ENCODE data around the gene CHRNA1. TPM values are rescaled to one million over a fixed set of nuclear protein-coding genes. Genes with fewer than 3 reads are reported as not detected.

The CHRNA1 gene
- total RNA-seq, 1 donor from 2014 or later: 3.7 TPM

GRCh38 chr2:174753038-174753633 is 11.1 kb downstream of the CHRNA1 start:
- Mint-ChIP-seq H3K36me3 (ENCODE audit: low read depth, unreplicated experiment) (no peaks in the 10 kb centered on the region), H3K27me3 (ENCODE audit: low read depth, unreplicated experiment) (peaks cover 2% of the 10 kb centered on the region), H3K27ac (ENCODE audit: unreplicated experiment) (no peak overlapping the region), H3K4me1 (ENCODE audit: low read depth, unreplicated experiment) (peaks cover 2% of the 10 kb centered on the region), H3K4me3 (ENCODE audit: unreplicated experiment) (no peak overlapping the region), H3K9me3 (ENCODE audit: unreplicated experiment) (no peaks in the 10 kb centered on the region)
- no peak overlapping the region for H2AFZ ChIP-seq (ENCODE audit: low read depth, low read length)
- DNase-seq (ENCODE audit: low read depth) (no peak), FAIRE-seq (no peak)
- TF ChIP-seq CTCF (IDR thresholded peaks at IDR 0.05; ENCODE audit: insufficient read depth, low read depth, low read length) (no peak), EZH2 (IDR thresholded peaks at IDR 0.05; ENCODE audit: insufficient read depth, low read length) (no peak)
- no peaks in the 10 kb centered on the region for H3K27me3 ChIP-seq (ENCODE audit: insufficient read depth, low read length)
- no peaks in the 10 kb centered on the region for H3K79me2 ChIP-seq (ENCODE audit: insufficient read depth, low read length)
- no peaks in the 10 kb centered on the region for H4K20me1 ChIP-seq (ENCODE audit: insufficient read depth, low read length)
- H3K9ac ChIP-seq (ENCODE audit: low read length): no peak overlapping the region
- no peak overlapping the region for H3K4me3 ChIP-seq (ENCODE audit: insufficient read depth, low read depth, low read length)
- H3K4me1 ChIP-seq (ENCODE audit: insufficient read depth, low read length): no peaks in the 10 kb centered on the region
- no peaks in the 10 kb centered on the region for H3K36me3 ChIP-seq (ENCODE audit: insufficient read depth, low read length)
- no peak overlapping the region for H3K27ac ChIP-seq (ENCODE audit: low read depth, low read length)
- no peaks in the 10 kb centered on the region for H3K9me3 ChIP-seq (ENCODE audit: insufficient read depth, low read depth, low read length)
- no peak overlapping the region for H3K4me2 ChIP-seq (ENCODE audit: low read length)

- no peaks in the 10 kb centered on the region for H4K20me1 ChIP-seq (ENCODE audit: insufficient read depth, low read length)
- Mint-ChIP-seq H3K36me3 (ENCODE audit: low read depth, unreplicated experiment) (no peaks in the 10 kb centered on the region), H3K27ac (ENCODE audit: unreplicated experiment) (no peak overlapping the region), H3K9me3 (ENCODE audit: unreplicated experiment) (no peaks in the 10 kb centered on the region), H3K4me3 (ENCODE audit: unreplicated experiment) (no peak overlapping the region), H3K4me1 (ENCODE audit: low read depth, unreplicated experiment) (peaks cover 2% of the 10 kb centered on the region), H3K27me3 (ENCODE audit: low read depth, unreplicated experiment) (peaks cover 2% of the 10 kb centered on the region)
- no peak overlapping the region for H2AFZ ChIP-seq (ENCODE audit: low read depth, low read length)
- H3K4me2 ChIP-seq (ENCODE audit: low read length): no peak overlapping the region
- H3K36me3 ChIP-seq (ENCODE audit: insufficient read depth, low read length): no peaks in the 10 kb centered on the region
- H3K9me3 ChIP-seq (ENCODE audit: insufficient read depth, low read depth, low read length): no peaks in the 10 kb centered on the region
- DNase-seq (ENCODE audit: low read depth): no peak
- no peaks in the 10 kb centered on the region for H3K4me1 ChIP-seq (ENCODE audit: insufficient read depth, low read length)
- no peaks in the 10 kb centered on the region for H3K27me3 ChIP-seq (ENCODE audit: insufficient read depth, low read length)
- TF ChIP-seq CTCF (IDR thresholded peaks at IDR 0.05; ENCODE audit: insufficient read depth, low read depth, low read length) (no peak), EZH2 (IDR thresholded peaks at IDR 0.05; ENCODE audit: insufficient read depth, low read length) (no peak)
- no peak overlapping the region for H3K9ac ChIP-seq (ENCODE audit: low read length)
- no peak for FAIRE-seq
- H3K4me3 ChIP-seq (ENCODE audit: insufficient read depth, low read depth, low read length): no peak overlapping the region
- no peaks in the 10 kb centered on the region for H3K79me2 ChIP-seq (ENCODE audit: insufficient read depth, low read length)
- H3K27ac ChIP-seq (ENCODE audit: low read depth, low read length): no peak overlapping the region
Observed at GRCh38 chr2:174752403-174753037, 11.8 kb downstream of the CHRNA1 start.

- no peaks in the 10 kb centered on the region for H3K36me3 ChIP-seq (ENCODE audit: insufficient read depth, low read length)
- no peaks in the 10 kb centered on the region for H3K9me3 ChIP-seq (ENCODE audit: insufficient read depth, low read depth, low read length)
- H3K27me3 ChIP-seq (ENCODE audit: insufficient read depth, low read length): peaks cover 8% of the 10 kb centered on the region
- DNase-seq (ENCODE audit: low read depth) (no peak), FAIRE-seq (no peak)
- H3K9ac ChIP-seq (ENCODE audit: low read length): no peak overlapping the region
- no peaks in the 10 kb centered on the region for H3K9me3 Mint-ChIP-seq (ENCODE audit: unreplicated experiment)
- TF ChIP-seq EZH2 (IDR thresholded peaks at IDR 0.05; ENCODE audit: insufficient read depth, low read length) (no peak), CTCF (IDR thresholded peaks at IDR 0.05; ENCODE audit: insufficient read depth, low read depth, low read length) (no peak)
- H3K27me3 Mint-ChIP-seq (ENCODE audit: low read depth, unreplicated experiment): peaks cover 3% of the 10 kb centered on the region
- H4K20me1 ChIP-seq (ENCODE audit: insufficient read depth, low read length): no peaks in the 10 kb centered on the region
- no peaks in the 10 kb centered on the region for H3K4me1 ChIP-seq (ENCODE audit: insufficient read depth, low read length)
- no peak overlapping the region for H3K4me3 Mint-ChIP-seq (ENCODE audit: unreplicated experiment)
- no peak overlapping the region for H3K4me2 ChIP-seq (ENCODE audit: low read length)
- no peaks in the 10 kb centered on the region for H3K36me3 Mint-ChIP-seq (ENCODE audit: low read depth, unreplicated experiment)
- H3K79me2 ChIP-seq (ENCODE audit: insufficient read depth, low read length): no peaks in the 10 kb centered on the region
- no peak overlapping the region for H3K27ac Mint-ChIP-seq (ENCODE audit: unreplicated experiment)
- no peak overlapping the region for H2AFZ ChIP-seq (ENCODE audit: low read depth, low read length)
- no peak overlapping the region for H3K4me3 ChIP-seq (ENCODE audit: insufficient read depth, low read depth, low read length)
- peaks cover 2% of the 10 kb centered on the region for H3K4me1 Mint-ChIP-seq (ENCODE audit: low read depth, unreplicated experiment)
- H3K27ac ChIP-seq (ENCODE audit: low read depth, low read length): no peak overlapping the region
Observed at GRCh38 chr2:174750923-174751441, 13.3 kb downstream of the CHRNA1 start.
